Myocyte (in vitro differentiated cells): Measurements from ENCODE around the gene CKAP5. TPM values are rescaled to one million over a fixed set of nuclear protein-coding genes. Genes with fewer than 3 reads are reported as not detected.
A peak's percentile ranks its signal among the peaks of the same experiment; 100 is the strongest.

Experiments used
- DNase-seq: peaks from one replicate; pipeline ENCODE4 v3.0.0-alpha.2; 2012; ENCODE audit warnings: low read depth
- polyA plus RNA-seq: library from polyadenylated mRNA; unstranded; fragments of >200 nt; gene quantifications from one replicate; pipeline ENCODE4 v1.2.1, GENCODE V29; 2012; ENCODE audit warnings: missing spikeins
- total RNA-seq: library from RNA; depleted of rRNA; stranded (reverse); fragments of >200 nt; gene quantifications from 2 replicates; pipeline ENCODE4 v1.2.3, GENCODE V29; 2014

CKAP5 gene
- 63.8 and 68.0 TPM in 2 replicates for total RNA-seq
- 26.2 TPM for polyA plus RNA-seq

- DNase-seq, result peak; percentile 93
Observed at GRCh38 chr11:46845740-46846509, at the start of gene CKAP5. TSS of gene CKAP5 (minus strand) at chr11:46846280. CDS start at chr11:46821231, 25,049 bp downstream.

DNA sequence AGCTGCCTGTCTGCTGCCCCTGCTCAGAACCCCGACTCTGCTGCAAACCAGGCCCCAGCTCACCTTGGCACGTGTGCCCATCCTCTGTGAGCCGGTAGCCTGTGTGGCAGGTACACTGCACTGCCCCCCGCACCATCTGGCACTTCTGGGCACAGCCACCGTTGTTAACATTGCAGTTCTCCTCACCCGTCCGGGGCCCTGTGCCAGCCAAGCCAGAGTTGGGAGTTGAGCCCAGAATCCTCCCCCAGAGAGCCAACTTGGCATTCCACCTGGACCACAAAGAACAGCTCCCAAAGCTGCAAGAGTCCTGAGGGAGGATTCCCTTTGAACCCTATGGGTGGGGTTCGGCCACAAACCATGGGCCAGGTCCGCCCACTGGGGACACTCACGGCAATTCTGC is 49.7 kb upstream of the CKAP5 start:
- peak; percentile 85 for DNase-seq

DNA sequence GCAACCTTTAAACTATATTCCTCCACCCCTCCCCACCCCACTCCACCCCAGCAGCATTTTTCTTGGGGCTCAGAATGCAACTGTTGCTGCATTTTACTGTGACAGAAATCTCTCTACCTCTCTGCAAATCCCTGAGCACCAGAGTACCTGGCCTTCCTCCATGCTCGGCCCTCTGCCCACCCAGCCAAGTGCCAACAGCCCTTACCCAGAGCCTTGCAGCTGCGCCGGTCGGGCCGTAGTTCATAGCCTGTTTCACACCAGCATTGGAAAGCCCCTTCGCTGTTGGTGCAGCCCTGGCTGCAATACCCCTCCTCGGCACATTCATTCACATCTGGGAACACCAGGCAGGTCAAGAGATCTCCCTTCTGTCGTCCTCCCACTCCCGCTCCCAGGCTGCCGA is 48.9 kb upstream of the CKAP5 start:
- DNase-seq, result no peak

GRCh38 chr11:46894506-46894905 is 48.4 kb upstream of the CKAP5 start:
- DNase-seq, result no peak

DNA sequence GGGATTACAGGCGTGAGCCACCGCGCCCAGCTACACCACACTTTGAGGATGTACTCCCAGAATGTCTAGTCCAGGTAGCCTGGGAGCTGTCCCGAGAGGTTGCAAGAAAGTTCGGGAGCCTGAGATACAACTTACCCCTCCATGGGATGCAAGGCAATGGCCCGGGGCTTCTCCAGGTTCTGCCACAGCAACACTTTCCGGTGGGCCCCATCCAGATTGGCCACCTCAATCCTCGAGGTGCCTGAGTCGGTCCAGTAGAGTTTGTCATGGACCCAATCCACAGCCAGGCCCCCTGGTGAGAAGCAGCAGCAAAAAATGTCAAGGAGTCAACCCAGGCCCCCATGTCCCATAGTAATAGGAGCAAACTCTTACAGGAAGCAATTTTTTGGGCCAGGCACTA is 46.8 kb upstream of the CKAP5 start:
- DNase-seq, result no peak

DNA sequence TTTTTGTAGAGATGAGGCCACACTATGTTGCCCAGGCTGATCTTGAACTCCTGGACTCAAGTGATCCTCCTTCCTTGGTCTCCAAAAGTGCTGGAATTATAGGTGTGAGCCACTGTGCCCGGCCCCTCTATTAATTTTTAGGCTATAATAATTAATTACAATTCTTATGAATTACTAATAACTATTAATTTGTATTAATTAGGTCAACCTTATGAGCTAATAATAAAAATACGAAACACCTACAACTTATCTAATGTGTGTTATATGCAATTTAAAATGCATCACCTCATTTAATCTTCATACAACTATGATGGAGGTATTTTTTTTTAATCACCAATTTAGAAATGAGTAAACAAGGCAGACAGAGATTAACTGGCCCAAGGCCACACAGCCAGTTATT is 46.0 kb upstream of the CKAP5 start:
- DNase-seq, result no peak

- DNase-seq, result peak; percentile 58
Observed at GRCh38 chr11:46890665-46891064, 44.6 kb upstream of the CKAP5 start.

DNA sequence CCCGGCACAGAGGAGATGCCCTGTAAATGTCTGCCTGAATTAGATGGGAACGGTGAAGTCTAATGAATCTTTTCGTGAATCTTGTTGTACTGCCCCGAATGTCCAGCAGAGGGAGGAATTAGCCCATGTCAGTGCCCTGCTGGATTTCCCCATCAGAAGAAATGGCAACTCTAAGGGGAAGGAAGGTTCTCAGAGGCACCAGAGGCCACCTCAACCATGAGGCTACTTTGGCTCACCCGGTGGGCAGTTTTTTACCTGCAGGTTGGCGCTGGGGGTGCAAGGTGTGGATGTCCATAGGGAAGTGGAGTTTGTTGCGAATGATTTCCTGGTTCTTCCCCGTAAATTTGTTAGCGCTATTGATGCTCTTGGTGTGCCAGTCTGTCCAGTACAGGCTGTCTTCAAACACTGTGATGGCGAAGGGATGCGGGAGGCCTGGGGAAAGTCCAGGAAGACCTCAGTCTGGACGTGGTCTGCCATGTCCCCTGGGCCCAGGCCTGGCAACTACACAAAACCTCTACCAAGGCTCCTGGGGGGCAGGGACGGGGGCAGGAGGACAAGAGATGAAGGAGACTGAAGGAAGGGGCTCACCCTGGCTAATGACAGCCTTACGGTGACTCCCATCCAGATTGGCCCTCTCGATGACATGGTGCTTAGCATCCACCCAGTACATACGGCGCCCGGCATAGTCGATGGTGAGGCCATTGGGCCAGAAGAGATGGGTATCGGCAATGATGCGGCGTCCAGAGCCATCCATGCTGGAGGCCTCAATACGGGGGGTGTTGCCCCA is 43.8 kb upstream of the CKAP5 start:
- DNase-seq, result peak; percentile 87

DNA sequence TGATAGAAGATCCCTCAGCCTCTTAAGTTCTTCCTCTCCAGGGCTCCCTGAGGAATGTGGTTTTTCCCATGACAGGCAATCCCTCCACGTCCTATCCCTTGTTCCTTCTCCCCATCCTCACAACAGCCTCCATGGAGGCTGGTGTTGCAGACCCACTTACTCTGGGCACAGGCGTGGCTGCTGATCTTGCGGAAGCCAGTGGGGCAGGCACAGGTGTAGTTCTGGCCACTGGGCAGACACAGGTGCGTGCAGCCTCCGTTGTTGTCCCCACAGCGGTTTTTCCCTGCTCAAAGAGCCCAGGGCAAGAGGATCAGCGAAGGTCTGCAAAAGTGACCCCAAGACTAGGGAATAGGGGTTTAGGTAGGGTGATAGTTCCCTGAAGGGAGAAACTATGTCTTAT is 43.2 kb upstream of the CKAP5 start:
- no peak for DNase-seq

GRCh38 chr11:46888636-46889035 is 42.6 kb upstream of the CKAP5 start:
- peak; percentile 55 for DNase-seq

DNA sequence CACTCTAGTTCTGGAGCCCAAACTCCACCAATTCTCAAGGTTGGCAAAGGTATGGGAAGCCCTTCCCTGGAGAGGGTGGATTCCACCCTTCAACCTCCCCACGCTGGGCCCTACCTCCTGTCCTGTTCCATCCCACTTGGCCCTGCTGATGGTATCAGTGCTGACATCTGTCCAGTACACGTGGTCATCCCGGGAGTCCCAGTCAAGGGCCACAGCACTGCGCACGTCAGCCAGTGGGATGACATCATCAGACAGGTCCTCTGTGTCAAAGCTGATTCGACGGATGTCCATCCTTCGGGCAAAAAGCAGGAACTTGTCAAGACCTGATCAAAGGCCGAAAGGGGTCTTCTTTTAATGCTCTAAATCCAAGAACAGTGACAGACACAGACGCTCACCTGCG is 40.1 kb upstream of the CKAP5 start:
- no peak for DNase-seq

DNA sequence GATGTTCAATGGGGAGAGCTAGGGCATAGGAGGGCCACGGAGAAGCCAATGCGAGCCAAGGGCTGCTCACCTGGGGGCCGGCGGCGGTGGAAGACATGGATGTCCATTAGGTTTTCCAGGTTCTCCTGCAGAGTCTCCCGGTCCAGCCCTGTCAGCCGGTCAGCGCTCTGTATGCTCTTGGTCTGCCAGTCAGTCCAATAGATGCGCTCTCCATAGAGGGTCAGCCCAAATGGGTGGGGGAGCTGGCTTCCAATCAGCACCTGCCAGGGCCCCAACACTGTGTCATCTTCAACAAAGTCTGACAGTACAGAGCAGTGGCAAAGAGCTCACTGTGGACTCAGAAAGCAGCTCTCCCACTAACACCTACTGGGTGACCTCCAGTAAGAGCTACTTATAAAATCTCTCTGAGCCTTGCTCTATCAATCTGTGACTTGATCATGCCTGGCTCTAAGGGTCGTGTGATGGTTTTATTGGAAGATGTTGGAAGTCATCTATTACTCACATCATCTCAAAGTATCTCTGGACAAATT is 33.0 kb upstream of the CKAP5 start:
- DNase-seq, result no peak

DNA sequence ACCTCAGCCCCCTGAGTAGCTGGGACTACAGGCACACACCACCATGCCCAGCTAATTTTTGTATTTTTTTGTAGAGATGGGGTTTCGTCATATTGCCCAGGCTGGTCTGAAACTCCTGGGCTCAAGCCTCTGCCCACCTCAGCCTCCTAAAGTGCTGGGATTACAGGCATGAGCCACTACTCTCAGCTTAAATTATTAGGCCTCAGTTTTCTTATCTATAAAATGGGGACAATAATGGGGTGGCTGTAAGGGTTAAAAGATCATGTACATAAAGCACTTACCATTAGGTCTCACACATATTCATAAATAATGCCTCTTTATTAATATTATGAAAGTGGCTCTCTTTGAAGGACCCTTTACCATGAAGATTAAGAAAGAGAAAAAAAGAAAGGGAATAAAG is 31.5 kb upstream of the CKAP5 start:
- DNase-seq, result no peak

GRCh38 chr11:46876471-46876870 is 30.4 kb upstream of the CKAP5 start:
- DNase-seq, result no peak

- no peak for DNase-seq
Observed at GRCh38 chr11:46874586-46874985, 28.5 kb upstream of the CKAP5 start.

DNA sequence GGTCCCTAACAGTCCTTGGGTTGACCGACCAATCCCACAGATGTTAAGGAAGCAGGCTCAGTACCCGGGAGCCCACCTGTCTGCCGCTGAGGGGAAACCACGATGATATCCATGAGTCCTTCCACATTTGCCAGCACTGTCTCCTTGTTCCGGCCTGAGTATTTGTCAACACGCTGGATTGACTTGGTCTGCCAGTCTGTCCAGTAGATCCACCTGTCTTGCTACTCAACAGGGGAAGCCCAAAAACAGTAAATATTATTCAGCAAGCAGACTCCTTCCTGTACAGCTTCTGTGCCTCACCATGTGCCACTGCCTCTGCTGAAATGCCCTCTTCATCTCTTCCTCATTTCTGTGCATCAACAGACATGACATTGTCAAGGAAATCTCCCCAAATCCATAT is 22.8 kb upstream of the CKAP5 start:
- no peak for DNase-seq

DNA sequence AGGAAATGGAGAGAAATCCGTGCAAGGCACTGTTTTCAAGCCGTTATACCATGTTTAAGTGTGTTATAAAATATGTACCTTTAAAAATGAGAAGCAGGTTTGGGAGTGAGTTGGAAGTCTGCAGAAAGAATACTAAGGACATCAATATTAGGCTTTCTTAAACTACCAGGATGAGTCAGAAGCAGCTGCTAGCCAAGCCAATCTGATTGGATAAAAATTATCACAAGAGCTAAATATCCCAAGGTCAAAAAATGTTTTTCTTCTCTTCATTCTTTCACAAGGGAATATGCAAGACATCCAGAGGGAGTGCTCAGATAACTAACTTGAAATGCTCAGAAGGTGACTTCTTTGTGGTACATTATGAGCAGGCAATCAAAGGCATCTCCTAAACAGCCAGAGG is 19.3 kb upstream of the CKAP5 start:
- DNase-seq, result peak; percentile 62

DNA sequence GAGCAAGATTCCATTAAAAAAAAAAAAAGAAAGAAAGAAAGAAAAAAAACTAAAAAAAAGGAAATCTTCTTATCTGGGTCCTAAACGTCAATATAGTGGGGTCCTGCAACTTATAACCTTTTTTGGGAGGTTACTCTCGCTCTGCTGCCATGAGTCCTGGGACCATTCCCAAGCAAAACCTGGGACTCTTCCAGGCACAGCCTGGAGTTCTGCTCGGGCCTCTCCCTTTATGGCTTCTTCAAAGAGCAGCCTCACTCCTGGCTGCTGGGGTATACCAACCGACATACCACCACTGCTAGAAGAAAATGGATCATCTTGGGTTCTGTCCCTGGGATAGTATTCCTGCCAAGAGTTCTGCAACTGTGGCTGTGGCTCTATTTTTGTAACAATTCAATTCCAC is 14.1 kb upstream of the CKAP5 start:
- peak; percentile 31 for DNase-seq

- DNase-seq, result peak; percentile 10
Observed at GRCh38 chr11:46858920-46859546, 13.0 kb upstream of the CKAP5 start.

DNA sequence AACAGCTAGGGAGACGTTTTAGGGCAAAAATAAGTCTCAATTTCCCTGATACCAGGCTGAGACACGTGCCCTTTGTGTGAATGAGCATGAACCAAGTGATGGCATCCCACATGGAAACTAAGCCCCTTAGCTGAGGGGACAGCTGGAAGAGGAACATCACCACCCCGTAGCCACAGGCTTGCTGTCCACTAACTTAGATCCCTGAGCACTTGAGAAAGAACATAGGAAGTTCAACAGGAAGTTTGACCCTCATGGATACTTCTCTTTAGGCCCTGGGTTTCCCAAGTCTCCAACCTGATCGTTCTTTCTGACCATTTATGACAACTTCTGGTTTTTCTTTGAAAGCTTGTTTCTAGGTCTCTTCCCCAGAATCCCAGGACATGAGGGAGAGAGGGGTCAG is 11.6 kb upstream of the CKAP5 start:
- DNase-seq, result peak; percentile 71

- peak; percentile 77 for DNase-seq
Observed at GRCh38 chr11:46856605-46857343, 10.7 kb upstream of the CKAP5 start.
